GM12878 (cell line): ENCODE results near the gene SLC13A2. TPM values are rescaled to one million over a fixed set of nuclear protein-coding genes. Genes with fewer than 3 reads are reported as not detected.

Experiments
- ATAC-seq: fragments of 200-7000 bp; cut with Tn5 transposase; 3 replicates; pipeline ENCODE4 v1.9.1; 2020; ENCODE audit warnings: mild to moderate bottlenecking, moderate library complexity
- BruUV-seq: library from RNA; stranded (reverse); fragments of 400-500 nt; replicated peaks from 2 replicates; lab custom pipeline; 2021; lab: Mats Ljungman, UMichigan
- CTCF ChIA-PET: fragments of 300-600 bp; sonication (Branson Sonifier 250); formaldehyde crosslinking; extraction: SDS; loops from one replicate; lab custom pipeline; 2021; ENCODE audit warnings: inconsistent platforms; lab: Yijun Ruan, JAX
- POLR2A ChIA-PET: fragments of 350-600 bp; formaldehyde crosslinking; extraction: SDS; loops from one replicate; lab custom pipeline; 2021; ENCODE audit warnings: inconsistent platforms; lab: Charles Lee
- RAD21 ChIA-PET: fragments of 300-600 bp; sonication (Branson Sonifier 250); formaldehyde crosslinking; loops from one replicate; lab custom pipeline; 2023; ENCODE audit warnings: antibody characterized with exemption; ENCODE audit not compliant: unreplicated experiment; lab: Charles Lee
- SMC1A ChIA-PET: fragments of 300-600 bp; sonication (Branson Sonifier 250); formaldehyde crosslinking; loops from one replicate; lab custom pipeline; 2023; ENCODE audit not compliant: unreplicated experiment, uncharacterized antibody; lab: Charles Lee
- DNase-seq: peaks from one replicate; pipeline ENCODE4 v3.0.0-alpha.2; 2011; ENCODE audit warnings: low read depth, low spot score
- FAIRE-seq: peaks from 3 replicates; lab custom pipeline; 2011; peaks lifted over from hg19 to GRCh38; lab: Jason Lieb, UNC
- H2AFZ ChIP-seq: 2 replicates; pipeline ENCODE4 v1.6.0; 2011; ENCODE audit warnings: low read depth, low read length, control low read depth; ENCODE audit not compliant: control insufficient read depth
- H3K27ac ChIP-seq: 2 replicates; pipeline ENCODE4 v1.5.1; 2011; ENCODE audit warnings: control low read depth; ENCODE audit not compliant: control insufficient read depth, insufficient read depth
- H3K27me3 ChIP-seq, 2 experiments: replicated peaks in 1 of 2; 2 replicates each; pipeline versions ENCODE4 v1.6.0 to v1.6.1; 2011; ENCODE audit warnings: low read length in 1 of 2; ENCODE audit not compliant: control insufficient read depth in 2 of 2, insufficient read depth in 2 of 2
- H3K36me3 ChIP-seq, 2 experiments: 2 replicates each; pipeline ENCODE4 v1.5.1; 2011; ENCODE audit warnings: low read length in 1 of 2; ENCODE audit not compliant: control insufficient read depth in 2 of 2, insufficient read depth in 2 of 2
- H3K4me1 ChIP-seq: 2 replicates; pipeline ENCODE4 v1.6.1; 2011; ENCODE audit warnings: mild to moderate bottlenecking, low read length, moderate library complexity, mixed read lengths; ENCODE audit not compliant: control insufficient read depth, insufficient read depth
- H3K4me2 ChIP-seq: 2 replicates; pipeline ENCODE4 v1.6.0; 2011; ENCODE audit warnings: control low read depth; ENCODE audit not compliant: control insufficient read depth, insufficient read depth
- H3K4me3 ChIP-seq: fragments of 200-600 bp; sonication (generic); 2 replicates; pipeline ENCODE4 v1.5.1; 2016
- H3K79me2 ChIP-seq: 2 replicates; pipeline ENCODE4 v1.6.0; 2011; ENCODE audit warnings: low read length; ENCODE audit not compliant: control insufficient read depth, insufficient read depth
- H3K9ac ChIP-seq: 2 replicates; pipeline ENCODE4 v1.8.0; 2011; ENCODE audit warnings: low read length, control low read depth, mixed read lengths; ENCODE audit not compliant: control insufficient read depth, insufficient read depth
- H3K9me3 ChIP-seq: replicated peaks from 3 replicates; pipeline ENCODE4 v1.5.1; 2011; ENCODE audit warnings: mild to moderate bottlenecking, low read length; ENCODE audit not compliant: control insufficient read depth, insufficient read depth
- H4K20me1 ChIP-seq: 2 replicates; pipeline ENCODE4 v1.6.0; 2011; ENCODE audit not compliant: control insufficient read depth, insufficient read depth
- EED ChIP-seq: sonication (generic); IDR thresholded peaks from 2 replicates; pipeline ENCODE4 v1.6.1; 2016; ENCODE audit warnings: antibody characterized with exemption, low read depth
- ETV6 ChIP-seq, 2 experiments: fragments of 450-650 bp in 1 of 2; IDR thresholded peaks in 1 of 2; conservative IDR thresholded peaks in 1 of 2; 2 replicates each; pipeline ENCODE4 v1.6.1; 2014; ENCODE audit warnings: antibody characterized with exemption in 1 of 2, borderline replicate concordance in 1 of 2, low read depth in 1 of 2, mild to moderate bottlenecking in 1 of 2, moderate library complexity in 1 of 2
- GATAD2B ChIP-seq: fragments of 450-650 bp; conservative IDR thresholded peaks from 2 replicates; pipeline ENCODE4 v1.6.1; 2017; ENCODE audit warnings: low read depth, mild to moderate bottlenecking, moderate library complexity
- KLF5 ChIP-seq: fragments of 450-650 bp; IDR thresholded peaks from 2 replicates; pipeline ENCODE4 v1.6.1; 2014; ENCODE audit warnings: mild to moderate bottlenecking; ENCODE audit not compliant: partially characterized antibody
- MLLT1 ChIP-seq: fragments of 450-650 bp; IDR thresholded peaks from 2 replicates; pipeline ENCODE4 v1.6.1; 2016; ENCODE audit warnings: mild to moderate bottlenecking
- MYB ChIP-seq: fragments of 150-350 bp; IDR thresholded peaks from 2 replicates; pipeline ENCODE4 v1.6.1; 2014; ENCODE audit warnings: mild to moderate bottlenecking, low read depth, low read length, borderline replicate concordance
- NBN ChIP-seq: fragments of 450-650 bp; IDR thresholded peaks from 2 replicates; pipeline ENCODE4 v1.6.1; 2016
- NFIC ChIP-seq: IDR thresholded peaks from 2 replicates; pipeline ENCODE4 v1.6.1; 2012; ENCODE audit warnings: low read depth, mild to moderate bottlenecking, inconsistent platforms, low read length, moderate library complexity
- RFX5 ChIP-seq: IDR thresholded peaks from 2 replicates; pipeline ENCODE4 v1.6.1; 2011; ENCODE audit warnings: low read depth, low read length, improper control_type of control experiment
- SIX5 ChIP-seq: IDR thresholded peaks from 2 replicates; pipeline ENCODE4 v1.6.1; 2011; ENCODE audit warnings: mild to moderate bottlenecking, low read depth, low read length, moderate library complexity; ENCODE audit not compliant: severe bottlenecking
- SMARCA5 ChIP-seq: fragments of 450-650 bp; IDR thresholded peaks from 2 replicates; pipeline ENCODE4 v1.6.1; 2017; ENCODE audit warnings: mild to moderate bottlenecking
- SREBF2 ChIP-seq: IDR thresholded peaks from 2 replicates; pipeline ENCODE4 v1.6.1; 2012; ENCODE audit warnings: mild to moderate bottlenecking, low read length
- TARDBP ChIP-seq: IDR thresholded peaks from 2 replicates; pipeline ENCODE4 v1.6.1; 2016; ENCODE audit warnings: borderline replicate concordance
- TCF3 ChIP-seq: IDR thresholded peaks from 2 replicates; pipeline ENCODE4 v1.6.1; 2012; ENCODE audit warnings: low read depth, mild to moderate bottlenecking, low read length, borderline replicate concordance; ENCODE audit not compliant: insufficient read depth
- YY1 ChIP-seq: IDR thresholded peaks from 2 replicates; pipeline ENCODE4 v1.6.1; 2011; ENCODE audit warnings: low read depth, mild to moderate bottlenecking, low read length
- ZBED1 ChIP-seq: IDR thresholded peaks from 2 replicates; pipeline ENCODE4 v1.6.1; 2016; ENCODE audit warnings: borderline replicate concordance
- ZNF24 ChIP-seq: fragments of 450-650 bp; IDR thresholded peaks from 2 replicates; pipeline ENCODE4 v1.6.1; 2017; ENCODE audit warnings: antibody characterized with exemption, mild to moderate bottlenecking
- ZNF687 ChIP-seq: fragments of 450-650 bp; IDR thresholded peaks from 2 replicates; pipeline ENCODE4 v1.6.1; 2017; ENCODE audit warnings: mild to moderate bottlenecking, moderate library complexity
- WGBS: methylation state at CpG from one replicate; pipeline ENCODE4 v1.1.6; 2016; ENCODE audit warnings: low lambda C conversion rate; ENCODE audit not compliant: insufficient replicate concordance, insufficient coverage; ENCODE audit errors: missing lambda C conversion rate; 5-methylcytosine and 5-hydroxymethylcytosine counted together
- in situ Hi-C: fragments of 300-500 bp; cut with MboI; formaldehyde crosslinking; loops from 9 replicates; pipeline ENCODE4 v1.14.3; 2018; ENCODE audit warnings: mixed read lengths
- intact Hi-C: fragments of 100-400 bp; cut with micrococcal nuclease; formaldehyde crosslinking; loops from one replicate; pipeline ENCODE4 v1.14.2; 2022; ENCODE audit not compliant: unreplicated experiment
- polyA plus RNA-seq, 11 experiments: library from polyadenylated mRNA; depleted of rRNA in 4 of 11; unstranded in 6 of 11; stranded (reverse) in 5 of 11; fragments of >200 nt; fragmentation: Nextera tagmentation in 4 of 11; fragmentation: Illumina TruSeq in 1 of 11; extraction: Ambion mirVana in 4 of 11; extraction: Trizol in 1 of 11; gene quantifications; 1 replicate in 1 of 11; 2 replicates in 10 of 11; pipeline versions ENCODE4 v1.2.1 to v1.2.3, GENCODE V29; 2011 to 2016; ENCODE audit warnings: inconsistent platforms in 2 of 11, missing spikeins in 2 of 11, low read depth in 1 of 11
- total RNA-seq, 4 experiments: library from RNA; depleted of rRNA in 3 of 4; stranded (reverse); fragments of >200 nt in 3 of 4; fragmentation: Illumina TruSeq in 1 of 4; extraction: Trizol in 1 of 4; gene quantifications; 2 replicates each; pipeline versions ENCODE4 v1.2.1 to v1.2.3, GENCODE V29; 2013 to 2021
- TF ChIP-seq, protein P1 (sequence below): IDR thresholded peaks from 2 replicates; pipeline ENCODE4 v1.6.1; 2012; ENCODE audit warnings: low read length, inconsistent platforms

Gene SLC13A2
- total and polyA plus RNA-seq, 10 of the 15 experiments (the other 5 are each of a cell fraction or from before 2014, with no cell fraction given): 0.03 to 0.13 (median 0.05) TPM; not detected in 6

DNA sequence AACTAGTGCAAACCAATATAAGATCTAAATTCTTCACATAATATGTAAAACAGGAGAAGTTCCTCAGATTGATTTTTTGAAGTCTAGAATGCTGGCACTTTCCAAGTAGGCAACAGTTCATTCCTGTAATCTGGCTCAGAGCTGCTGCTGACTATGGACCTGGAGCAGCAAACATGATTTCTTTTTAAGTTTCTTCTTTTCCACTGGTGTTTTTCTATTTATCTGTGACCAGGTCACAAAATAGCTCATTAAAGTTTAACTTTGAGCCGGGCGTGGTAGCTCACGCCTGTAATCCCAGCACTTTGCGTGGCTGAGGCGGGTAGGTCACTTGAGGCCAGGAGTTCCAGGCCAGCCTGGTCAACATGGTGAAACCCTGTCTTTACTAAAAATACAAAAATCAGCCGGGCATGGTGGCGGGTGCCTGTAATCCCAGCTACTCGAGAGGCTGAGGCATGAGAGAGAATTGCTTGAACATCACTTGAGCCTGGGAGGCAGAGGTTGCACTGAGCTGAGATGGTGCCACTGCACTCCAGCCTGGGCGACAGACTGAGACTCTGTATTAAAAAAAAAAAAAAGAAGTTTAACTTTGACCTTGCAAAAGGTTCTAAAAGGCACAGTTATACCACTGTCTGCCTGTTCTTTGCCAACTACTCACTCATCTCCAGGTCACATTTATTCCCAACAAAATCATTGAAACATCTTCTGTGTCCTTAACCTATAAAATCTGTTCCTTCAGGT, 29.4 kb upstream of the SLC13A2 start:
- no peaks in the 10 kb centered on the region for H3K36me3 ChIP-seq
- H3K4me3 ChIP-seq: no peak overlapping the region
- H4K20me1 ChIP-seq: no peaks in the 10 kb centered on the region
- no peaks in the 10 kb centered on the region for H3K79me2 ChIP-seq
- RAD21 ChIA-PET: no interaction called here
- BruUV-seq: no TSS peak
- no peaks in the 10 kb centered on the region for H3K9me3 ChIP-seq
- no peak overlapping the region for H2AFZ ChIP-seq
- 61% methylated on average over 8 of the region's 9 CpGs for WGBS
- no peaks in the 10 kb centered on the region for H3K27me3 ChIP-seq
- no peak for FAIRE-seq
- intact Hi-C loops: loop anchor here (10.0 kb wide), 1 partner anchor 101 kb away; no protein-coding TSS in a partner anchor
- DNase-seq: no peak
- SMC1A ChIA-PET: no interaction called here
- no peak overlapping the region for H3K27ac ChIP-seq
- CTCF ChIA-PET: interaction anchor here (1.0 to 1.1 kb wide), 2 partner anchors 27 to 96 kb away, joined by 3 read pairs; no protein-coding TSS in a partner anchor
- in situ Hi-C loops: no loop called here
- H3K9ac ChIP-seq: no peak overlapping the region
- no peaks in the 10 kb centered on the region for H3K4me1 ChIP-seq
- no peak overlapping the region for H3K4me2 ChIP-seq
- POLR2A ChIA-PET: no interaction called here
- no peak for ATAC-seq
- TF ChIP-seq MLLT1 (no peak), TARDBP (no peak), ETV6 (conservative IDR thresholded peaks at IDR 0.05 in 1 of 2, IDR thresholded peaks at IDR 0.05 in 1 of 2; ENCODE audit: borderline replicate concordance in 1 of 2, low read depth in 1 of 2) (no peak), NBN (no peak), GATAD2B (no peak), YY1 (no peak), SMARCA5 (no peak), RFX5 (no peak), NFIC (no peak), TCF3 (no peak), SIX5 (no peak), ZNF24 (no peak), MYB (no peak), KLF5 (no peak), EED (no peak), ZBED1 (no peak), SREBF2 (no peak), ZNF687 (no peak)
- TF ChIP-seq, protein P1, sequence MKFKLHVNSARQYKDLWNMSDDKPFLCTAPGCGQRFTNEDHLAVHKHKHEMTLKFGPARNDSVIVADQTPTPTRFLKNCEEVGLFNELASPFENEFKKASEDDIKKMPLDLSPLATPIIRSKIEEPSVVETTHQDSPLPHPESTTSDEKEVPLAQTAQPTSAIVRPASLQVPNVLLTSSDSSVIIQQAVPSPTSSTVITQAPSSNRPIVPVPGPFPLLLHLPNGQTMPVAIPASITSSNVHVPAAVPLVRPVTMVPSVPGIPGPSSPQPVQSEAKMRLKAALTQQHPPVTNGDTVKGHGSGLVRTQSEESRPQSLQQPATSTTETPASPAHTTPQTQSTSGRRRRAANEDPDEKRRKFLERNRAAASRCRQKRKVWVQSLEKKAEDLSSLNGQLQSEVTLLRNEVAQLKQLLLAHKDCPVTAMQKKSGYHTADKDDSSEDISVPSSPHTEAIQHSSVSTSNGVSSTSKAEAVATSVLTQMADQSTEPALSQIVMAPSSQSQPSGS: no peak
